Caco-2 (cell line): ENCODE measurements around the gene ZBTB2. TPM values are rescaled to one million over a fixed set of nuclear protein-coding genes. Genes with fewer than 3 reads are reported as not detected.

ENCODE experiments used
- BruUV-seq: library from RNA; stranded (reverse); fragments of 400-500 nt; replicated peaks from 2 replicates; lab custom pipeline; 2021; lab: Mats Ljungman, UMichigan
- CTCF ChIA-PET: fragments of 300-600 bp; sonication (Branson Sonifier 250); formaldehyde crosslinking; loops from one replicate; lab custom pipeline; 2022; ENCODE audit warnings: antibody characterized with exemption; lab: Charles Lee
- POLR2A ChIA-PET: fragments of 300-600 bp; sonication (Branson Sonifier 250); formaldehyde crosslinking; loops from one replicate; lab custom pipeline; 2022; ENCODE audit warnings: antibody characterized with exemption; lab: Charles Lee
- DNase-seq, 2 experiments: peaks; one replicate each; pipeline versions ENCODE4 v3.0.0 to v3.0.0-alpha.2; 2020 to 2022
- H3K27me3 ChIP-seq: replicated peaks from 2 replicates; pipeline ENCODE4 v1.6.0; 2011; ENCODE audit warnings: low read length; ENCODE audit not compliant: control insufficient read depth, insufficient read depth
- H3K36me3 ChIP-seq: 2 replicates; pipeline ENCODE4 v1.5.1; 2011; ENCODE audit warnings: low read length; ENCODE audit not compliant: control insufficient read depth, insufficient read depth
- H3K4me1 ChIP-seq: fragments of 250-450 bp; sonication (Bioruptor Pico); 2 replicates; pipeline ENCODE4 v1.5.1; 2020; ENCODE audit warnings: mild to moderate bottlenecking
- H3K4me3 ChIP-seq: 2 replicates; pipeline ENCODE4 v1.5.1; 2011; ENCODE audit warnings: low read depth, mild to moderate bottlenecking, control low read depth, low read length
- H3K9me3 ChIP-seq: fragments of 250-450 bp; sonication (Bioruptor Pico); 2 replicates; pipeline ENCODE4 v1.5.1; 2020; ENCODE audit warnings: mild to moderate bottlenecking, moderate library complexity
- H3K27ac Mint-ChIP-seq: one replicate; pipeline ENCODE4 v1.8.0; 2022; ENCODE audit warnings: mixed read lengths; ENCODE audit not compliant: unreplicated experiment
- H3K27me3 Mint-ChIP-seq: one replicate; pipeline ENCODE4 v1.8.0; 2022; ENCODE audit warnings: mixed read lengths; ENCODE audit not compliant: insufficient read depth, unreplicated experiment
- H3K36me3 Mint-ChIP-seq: one replicate; pipeline ENCODE4 v1.8.0; 2022; ENCODE audit warnings: mild to moderate bottlenecking, mixed read lengths; ENCODE audit not compliant: insufficient read depth, unreplicated experiment
- H3K4me1 Mint-ChIP-seq: one replicate; pipeline ENCODE4 v1.8.0; 2022; ENCODE audit warnings: low read depth, mixed read lengths; ENCODE audit not compliant: unreplicated experiment
- H3K4me3 Mint-ChIP-seq: one replicate; pipeline ENCODE4 v1.8.0; 2022; ENCODE audit warnings: mild to moderate bottlenecking, moderate library complexity, mixed read lengths; ENCODE audit not compliant: unreplicated experiment
- H3K9me3 Mint-ChIP-seq: one replicate; pipeline ENCODE4 v1.8.0; 2022; ENCODE audit warnings: mixed read lengths; ENCODE audit not compliant: unreplicated experiment
- CTCF ChIP-seq, 2 experiments: fragments of 200-600 bp in 1 of 2; IDR thresholded peaks; 1 replicate in 1 of 2; 2 replicates in 1 of 2; pipeline versions ENCODE4 v1.5.1 to v1.8.0; 2011 to 2022; ENCODE audit warnings: antibody characterized with exemption in 1 of 2, control low read depth in 1 of 2, inconsistent platforms in 1 of 2, low read depth in 1 of 2, low read length in 1 of 2, mild to moderate bottlenecking in 1 of 2, moderate library complexity in 1 of 2; ENCODE audit not compliant: insufficient read depth in 1 of 2, severe bottlenecking in 1 of 2, unreplicated experiment in 1 of 2
- intact Hi-C: fragments of 100-400 bp; cut with micrococcal nuclease; formaldehyde crosslinking; loops from one replicate; pipeline ENCODE4 v1.10.0; 2022; ENCODE audit not compliant: unreplicated experiment
- total RNA-seq: library from RNA; stranded (reverse); gene quantifications from 2 replicates; pipeline ENCODE4 v1.2.3, GENCODE V29; 2022

The ZBTB2 gene
- total RNA-seq, 1 experiment from 2014 or later = 23.9 TPM

- H3K36me3 ChIP-seq = no peaks in the 10 kb centered on the region
- BruUV-seq = no TSS peak
- no peaks in the 10 kb centered on the region for H3K9me3 ChIP-seq
- H3K27ac Mint-ChIP-seq = no peak overlapping the region
- H3K36me3 Mint-ChIP-seq = no peaks in the 10 kb centered on the region
- H3K4me3 ChIP-seq = no peak overlapping the region
- no peaks in the 10 kb centered on the region for H3K9me3 Mint-ChIP-seq
- CTCF ChIA-PET = interaction anchor here (1.1 to 1.2 kb wide), 2 partner anchors 15 to 324 kb away, joined by 3 read pairs; no protein-coding TSS in a partner anchor
- H3K4me1 ChIP-seq = no peaks in the 10 kb centered on the region
- no peak for TF ChIP-seq CTCF (IDR thresholded peaks at IDR 0.05; ENCODE audit: insufficient read depth in 1 of 2, low read depth in 1 of 2, low read length in 1 of 2, severe bottlenecking in 1 of 2, unreplicated experiment in 1 of 2)
- DNase-seq = no peak
- H3K4me3 Mint-ChIP-seq = no peak overlapping the region
- H3K27me3 Mint-ChIP-seq = no peaks in the 10 kb centered on the region
- H3K27me3 ChIP-seq = no peaks in the 10 kb centered on the region
- intact Hi-C loops = loop anchor here (5.0 to 10.0 kb wide), 2 partner anchors 924 to 929 kb away; no protein-coding TSS in a partner anchor
- H3K4me1 Mint-ChIP-seq = no peaks in the 10 kb centered on the region
- POLR2A ChIA-PET = no interaction called here
Measured at GRCh38 chr6:151338651-151339200, 52.6 kb downstream of the ZBTB2 start.

- Mint-ChIP-seq H3K27me3 (no peaks in the 10 kb centered on the region), H3K27ac (no peak overlapping the region), H3K4me3 (no peak overlapping the region), H3K9me3 (no peaks in the 10 kb centered on the region), H3K4me1 (no peaks in the 10 kb centered on the region), H3K36me3 (no peaks in the 10 kb centered on the region)
- POLR2A ChIA-PET = no interaction called here
- Histone ChIP-seq H3K9me3 (no peaks in the 10 kb centered on the region), H3K4me1 (no peaks in the 10 kb centered on the region), H3K36me3 (no peaks in the 10 kb centered on the region), H3K27me3 (no peaks in the 10 kb centered on the region), H3K4me3 (no peak overlapping the region)
- intact Hi-C loops = loop anchor here (1.0 to 10.0 kb wide), 3 partner anchors 444 to 931 kb away; no protein-coding TSS in a partner anchor
- CTCF ChIA-PET = interaction anchor here (0.7 to 1.9 kb wide), 3 partner anchors 11 to 322 kb away, joined by 4 to 62 read pairs (median 25); no protein-coding TSS in a partner anchor
- no peak for DNase-seq
- TF ChIP-seq CTCF (IDR thresholded peaks at IDR 0.05; ENCODE audit: insufficient read depth in 1 of 2, low read depth in 1 of 2, low read length in 1 of 2, severe bottlenecking in 1 of 2, unreplicated experiment in 1 of 2) = no peak
- BruUV-seq = no TSS peak
Measured at GRCh38 chr6:151335930-151336329, 55.4 kb downstream of the ZBTB2 start.

GRCh38 chr6:151330130-151330696 is 61.1 kb downstream of the ZBTB2 start:
- H3K4me1 ChIP-seq = peaks cover under 1% of the 10 kb centered on the region; the same call in 1 of the 2 replicates
- H3K36me3 ChIP-seq = no peaks in the 10 kb centered on the region
- intact Hi-C loops = loop anchor here (10.0 kb wide), 1 partner anchor 915 kb away; no protein-coding TSS in a partner anchor
- Mint-ChIP-seq H3K4me1 (no peaks in the 10 kb centered on the region), H3K27me3 (no peaks in the 10 kb centered on the region), H3K9me3 (no peaks in the 10 kb centered on the region), H3K36me3 (no peaks in the 10 kb centered on the region), H3K27ac (no peak overlapping the region), H3K4me3 (no peak overlapping the region)
- TF ChIP-seq CTCF (IDR thresholded peaks at IDR 0.05; ENCODE audit: insufficient read depth in 1 of 2, low read depth in 1 of 2, low read length in 1 of 2, severe bottlenecking in 1 of 2, unreplicated experiment in 1 of 2) = no peak
- DNase-seq = no peak
- CTCF ChIA-PET = no interaction called here
- BruUV-seq = no TSS peak
- no peaks in the 10 kb centered on the region for H3K9me3 ChIP-seq
- POLR2A ChIA-PET = no interaction called here
- peaks cover under 1% of the 10 kb centered on the region; the same call in 1 of the 2 replicates for H3K27me3 ChIP-seq
- H3K4me3 ChIP-seq = no peak overlapping the region
